Activated CD4-positive, CD25-positive, alpha-beta regulatory T cell treated with anti-CD3 and anti-CD28 coated beads, Interleukin-2, amount 50 U/mL, for 24 hours (primary cell): ENCODE data around the gene DCDC2B.

Experiments
- ATAC-seq, 2 donors: fragments of 150-1000 bp; cut with Tn5 transposase; one replicate each; pipeline ENCODE4 v1.10.0; 2021; ENCODE audit warnings: mild to moderate bottlenecking in 1 of 2, moderate library complexity in 1 of 2

Gene DCDC2B

DNA sequence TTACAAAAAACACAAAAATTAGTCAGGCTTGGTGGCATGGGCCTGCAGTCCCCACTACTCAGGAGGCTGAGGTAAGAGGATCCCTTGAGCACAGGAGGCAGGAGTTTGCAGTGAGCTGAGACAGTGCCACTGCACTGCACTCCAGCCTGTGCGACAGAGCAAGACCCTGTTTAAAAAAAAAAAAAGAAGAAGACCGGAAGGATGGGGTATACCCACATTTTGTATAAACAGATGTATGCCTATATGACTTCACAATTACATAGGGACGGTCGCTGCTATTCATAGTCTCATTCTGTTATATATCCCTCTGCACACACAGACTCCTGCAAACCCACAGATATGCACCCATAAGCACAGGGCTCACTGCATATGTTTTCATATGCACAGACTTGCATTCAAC, 54.9 kb downstream of the DCDC2B start:
- ATAC-seq: peak; percentile 51 to 58
